GM06990 (cell line): ENCODE data around the gene UGGT2.
"Not testable (repeated sequence)": the region's sequence is repeated elsewhere in the genome, so short reads cannot be mapped to it uniquely, and the experiment has no call there.

Source experiments
- DNase-seq: peaks from one replicate; pipeline ENCODE4 v3.0.0-alpha.2; 2011; ENCODE audit not compliant: insufficient read length; ENCODE audit errors: extremely low read depth
- H3K27me3 ChIP-seq: replicated peaks from 2 replicates; pipeline ENCODE4 v1.6.0; 2011; ENCODE audit warnings: low read length; ENCODE audit not compliant: control insufficient read depth, insufficient read depth
- H3K36me3 ChIP-seq: 2 replicates; pipeline ENCODE4 v1.5.1; 2011; ENCODE audit warnings: low read length; ENCODE audit not compliant: control insufficient read depth, insufficient read depth
- H3K4me3 ChIP-seq: replicated peaks from 2 replicates; pipeline ENCODE4 v1.5.1; 2011; ENCODE audit warnings: low read depth, mild to moderate bottlenecking, control low read depth, low read length
- TF ChIP-seq, protein P1 (sequence below): IDR thresholded peaks from 2 replicates; pipeline ENCODE4 v1.5.1; 2011; ENCODE audit warnings: low read length, control low read depth, mild to moderate bottlenecking, inconsistent platforms; ENCODE audit not compliant: insufficient read depth, poor library complexity, severe bottlenecking

UGGT2 gene

DNA sequence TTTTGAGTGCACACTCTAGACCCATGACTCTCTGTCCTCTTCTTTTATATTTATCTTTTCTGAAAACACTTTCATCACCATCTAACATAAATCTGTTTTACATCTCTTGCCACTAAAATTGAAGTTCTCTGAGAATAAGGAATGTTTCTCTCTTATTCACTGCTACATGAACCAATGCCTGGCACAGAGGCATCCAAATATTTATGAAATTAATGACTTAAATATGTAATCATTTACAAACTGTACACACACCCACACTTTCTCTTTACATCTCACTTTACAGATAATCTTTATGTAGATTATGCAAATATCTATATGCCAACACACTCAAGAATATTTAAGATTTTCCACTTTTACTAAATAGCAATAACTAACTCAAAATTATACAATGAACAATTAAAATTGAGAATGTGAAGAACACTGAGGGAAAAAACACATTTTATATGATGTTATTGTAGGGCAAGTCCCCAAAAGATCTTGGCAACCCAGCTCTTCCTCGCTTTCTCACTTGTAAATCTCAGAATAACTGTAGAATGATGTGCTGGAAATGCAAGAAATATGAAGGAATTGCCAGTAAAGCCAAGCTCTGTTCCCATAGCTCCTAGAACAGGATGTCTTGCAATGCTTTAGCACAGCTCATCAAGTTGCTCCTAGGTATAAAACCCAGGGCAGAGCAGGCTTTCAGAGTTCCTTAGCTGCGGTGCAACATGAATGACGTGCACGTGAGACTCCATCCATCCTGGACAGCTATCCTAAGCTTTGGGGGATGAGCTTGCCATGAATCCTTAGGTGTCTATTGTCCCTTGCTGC, 50.7 kb downstream of the UGGT2 start:
- H3K27me3 ChIP-seq = no peaks in the 10 kb centered on the region
- no peak for DNase-seq
- H3K36me3 ChIP-seq = no peaks in the 10 kb centered on the region
- H3K4me3 ChIP-seq = no peak overlapping the region
- TF ChIP-seq, protein P1, sequence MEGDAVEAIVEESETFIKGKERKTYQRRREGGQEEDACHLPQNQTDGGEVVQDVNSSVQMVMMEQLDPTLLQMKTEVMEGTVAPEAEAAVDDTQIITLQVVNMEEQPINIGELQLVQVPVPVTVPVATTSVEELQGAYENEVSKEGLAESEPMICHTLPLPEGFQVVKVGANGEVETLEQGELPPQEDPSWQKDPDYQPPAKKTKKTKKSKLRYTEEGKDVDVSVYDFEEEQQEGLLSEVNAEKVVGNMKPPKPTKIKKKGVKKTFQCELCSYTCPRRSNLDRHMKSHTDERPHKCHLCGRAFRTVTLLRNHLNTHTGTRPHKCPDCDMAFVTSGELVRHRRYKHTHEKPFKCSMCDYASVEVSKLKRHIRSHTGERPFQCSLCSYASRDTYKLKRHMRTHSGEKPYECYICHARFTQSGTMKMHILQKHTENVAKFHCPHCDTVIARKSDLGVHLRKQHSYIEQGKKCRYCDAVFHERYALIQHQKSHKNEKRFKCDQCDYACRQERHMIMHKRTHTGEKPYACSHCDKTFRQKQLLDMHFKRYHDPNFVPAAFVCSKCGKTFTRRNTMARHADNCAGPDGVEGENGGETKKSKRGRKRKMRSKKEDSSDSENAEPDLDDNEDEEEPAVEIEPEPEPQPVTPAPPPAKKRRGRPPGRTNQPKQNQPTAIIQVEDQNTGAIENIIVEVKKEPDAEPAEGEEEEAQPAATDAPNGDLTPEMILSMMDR = no peak

DNA sequence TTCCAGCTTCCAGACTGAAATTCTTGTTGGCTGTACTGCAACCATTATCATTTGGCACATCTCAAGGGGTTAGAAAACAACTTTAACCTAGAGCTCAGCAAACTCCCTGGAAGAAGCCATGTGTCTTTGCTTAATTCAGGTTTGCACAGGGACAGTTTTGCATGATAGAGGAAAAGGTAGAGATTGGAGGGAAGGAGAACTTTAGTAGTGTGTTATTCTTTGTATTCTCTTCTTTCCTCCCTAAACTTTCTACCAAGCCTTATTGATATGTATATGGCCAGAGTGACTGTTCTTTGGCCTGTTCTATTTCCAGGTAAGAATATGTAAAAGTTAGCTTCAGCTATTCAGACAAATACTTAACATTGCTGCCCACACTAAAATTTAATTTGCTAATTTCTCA, 53.1 kb downstream of the UGGT2 start:
- Histone ChIP-seq H3K36me3 (no peaks in the 10 kb centered on the region), H3K27me3 (no peaks in the 10 kb centered on the region), H3K4me3 (no peak overlapping the region)
- DNase-seq = no peak
- TF ChIP-seq, protein P1 = no peak

DNA sequence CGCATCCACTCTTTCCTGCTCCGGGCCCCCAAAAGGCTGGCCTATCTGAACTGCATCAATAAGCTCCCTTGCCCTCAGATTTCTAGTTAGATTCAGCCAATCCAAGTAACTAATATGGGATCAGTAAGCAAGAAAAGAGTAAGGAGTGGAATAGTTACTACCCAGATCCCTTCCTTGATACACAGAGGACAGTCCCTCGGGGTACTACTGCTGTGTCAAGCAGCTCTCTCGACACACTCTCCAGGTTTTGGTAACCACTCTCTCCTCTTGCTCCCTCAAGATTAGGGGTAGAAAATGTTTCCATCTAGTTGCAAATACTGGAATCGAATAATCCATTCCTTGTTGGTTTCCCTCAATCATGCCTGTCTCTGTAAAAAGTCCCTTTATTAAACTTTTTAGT, 65.4 kb downstream of the UGGT2 start:
- TF ChIP-seq, protein P1 = no peak

DNA sequence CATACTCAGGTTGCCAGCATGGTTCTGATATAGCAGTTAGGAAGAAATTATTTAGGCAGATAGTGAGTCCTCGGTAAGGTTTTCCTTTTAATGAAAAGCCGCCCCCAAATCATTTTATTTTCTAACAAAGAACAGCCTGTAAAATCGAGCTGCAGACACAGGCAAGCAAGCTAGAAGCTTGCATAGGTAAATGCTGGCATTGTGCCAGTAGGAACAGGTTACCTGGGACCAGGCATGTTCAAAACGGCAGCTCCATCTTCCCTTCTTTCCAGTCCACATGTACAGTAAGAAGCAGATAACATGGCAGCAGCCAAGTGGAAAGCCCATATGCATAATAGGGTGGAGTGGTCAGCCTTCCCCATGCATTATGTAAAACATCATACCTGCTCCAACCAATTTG, 71.1 kb downstream of the UGGT2 start:
- TF ChIP-seq, protein P1 = no peak
- Histone ChIP-seq H3K27me3 (no peaks in the 10 kb centered on the region), H3K36me3 (no peaks in the 10 kb centered on the region), H3K4me3 (no peak overlapping the region)
- DNase-seq = no peak

More for the DNA sequence above, 65.4 kb downstream of the UGGT2 start:
- H3K27me3 ChIP-seq = no peaks in the 10 kb centered on the region
- no peaks in the 10 kb centered on the region for H3K36me3 ChIP-seq
- H3K4me3 ChIP-seq = no peak overlapping the region
- no peak for DNase-seq

DNA sequence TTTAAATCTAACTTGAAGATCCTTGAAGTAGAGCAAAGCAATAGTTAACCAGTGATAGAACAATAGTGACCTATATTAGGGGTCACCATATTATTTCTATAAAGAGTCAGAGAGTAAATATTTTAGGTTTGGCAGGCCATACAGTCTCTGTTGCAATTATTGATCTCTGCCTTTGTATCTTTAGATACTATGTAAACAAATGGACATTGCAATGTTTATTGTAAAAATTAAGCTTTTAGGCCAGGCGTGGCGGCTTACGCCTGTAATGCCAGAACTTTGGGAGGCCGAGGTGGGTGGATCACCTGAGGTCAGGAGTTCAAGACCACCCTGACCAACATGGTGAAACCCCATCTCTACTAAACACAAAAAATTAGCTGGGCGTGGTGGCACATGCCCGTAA, 80.5 kb downstream of the UGGT2 start:
- H3K4me3 ChIP-seq, H3K36me3 ChIP-seq, DNase-seq, H3K27me3 ChIP-seq: not testable (repeated sequence)

DNA sequence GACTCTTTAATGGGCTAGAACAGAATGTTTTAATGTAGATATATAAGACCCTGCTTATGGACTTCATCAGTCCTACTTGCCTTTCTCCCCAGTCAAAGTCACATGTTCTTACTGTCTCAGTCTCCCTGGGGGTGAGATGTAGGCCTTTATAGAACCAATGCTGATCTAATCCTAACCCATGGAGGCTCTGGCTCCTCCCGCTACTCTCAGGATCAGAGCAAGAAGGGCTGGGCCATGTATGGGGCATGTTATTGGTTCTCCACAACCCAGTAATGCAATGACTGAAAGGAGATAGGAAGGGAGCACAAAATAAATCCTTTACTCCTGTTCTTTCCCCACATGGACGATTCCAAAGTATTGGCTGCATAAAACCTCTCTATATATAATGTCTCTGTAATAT, 82.3 kb downstream of the UGGT2 start:
- TF ChIP-seq, protein P1 = no peak
- Histone ChIP-seq H3K27me3 (no peaks in the 10 kb centered on the region), H3K4me3 (no peak overlapping the region), H3K36me3 (no peaks in the 10 kb centered on the region; the same call in 1 of the 2 replicates)
- no peak for DNase-seq
